ENCODE results near the gene STOX2. TPM values are rescaled to one million over a fixed set of nuclear protein-coding genes. Genes with fewer than 3 reads are reported as not detected.
A peak's percentile ranks its signal among the peaks of the same experiment; 100 is the strongest.

Gene STOX2
- total and polyA plus RNA-seq, 4 donors = 1.8 to 27.5 (median 8.6) TPM

GRCh38 chr4:183912585-183912984 is 7.5 kb downstream of the STOX2 start:
- Histone ChIP-seq H3K27ac (ENCODE audit: low read depth in 1 of 2, low read length in 1 of 2) (no peak overlapping the region), H3K9me3 (ENCODE audit: control insufficient read depth in 4 of 4, insufficient read depth in 3 of 4, low read length in 3 of 4) (no peaks in the 10 kb centered on the region), H3K9ac (ENCODE audit: insufficient read depth in 1 of 2, low read length in 2 of 2) (no peak overlapping the region), H3K27me3 (ENCODE audit: control insufficient read depth in 3 of 3, insufficient read depth in 3 of 3, low read length in 2 of 3) (no peaks in the 10 kb centered on the region), H3K36me3 (ENCODE audit: control insufficient read depth in 4 of 4, insufficient read depth in 4 of 4, low read length in 4 of 4) (no peaks in the 10 kb centered on the region), H3K4me3 (no peak overlapping the region), H3K4me1 (ENCODE audit: control insufficient read depth in 5 of 5, insufficient read depth in 5 of 5, low read length in 5 of 5) (peaks cover 0 to 7% (median 0%) of the 10 kb centered on the region in 5 donors)
- ATAC-seq (ENCODE audit: insufficient read depth, low FRiP score) (no peak), DNase-seq (no peak)
- WGBS, 2 donors = 91 to 93% methylated on average over 8 of the region's 8 CpGs
- TF ChIP-seq CTCF (IDR thresholded peaks at IDR 0.05; ENCODE audit: control extremely low read depth, extremely low read depth) = no peak

GRCh38 chr4:183915976-183916375 is 10.9 kb downstream of the STOX2 start:
- no peak overlapping the region for H3K9ac ChIP-seq (ENCODE audit: insufficient read depth in 1 of 2, low read length in 2 of 2)
- no peak for TF ChIP-seq CTCF (IDR thresholded peaks at IDR 0.05; ENCODE audit: control extremely low read depth, extremely low read depth)
- WGBS, 2 donors = 82 to 99% methylated on average over 5 to 6 of the region's 6 CpGs
- peaks cover 0 to 1% (median 0%) of the 10 kb centered on the region in 4 donors for H3K36me3 ChIP-seq (ENCODE audit: control insufficient read depth in 4 of 4, insufficient read depth in 4 of 4, low read length in 4 of 4)
- DNase-seq (no peak), ATAC-seq (ENCODE audit: insufficient read depth, low FRiP score) (no peak)
- H3K4me3 ChIP-seq = no peak overlapping the region
- H3K27me3 ChIP-seq (ENCODE audit: control insufficient read depth in 3 of 3, insufficient read depth in 3 of 3, low read length in 2 of 3) = no peaks in the 10 kb centered on the region
- H3K4me1 ChIP-seq (ENCODE audit: control insufficient read depth in 5 of 5, insufficient read depth in 5 of 5, low read length in 5 of 5) = peaks cover 0 to 4% (median 0%) of the 10 kb centered on the region in 5 donors
- H3K9me3 ChIP-seq (ENCODE audit: control insufficient read depth in 4 of 4, insufficient read depth in 3 of 4, low read length in 3 of 4) = no peaks in the 10 kb centered on the region
- no peak overlapping the region for H3K27ac ChIP-seq (ENCODE audit: low read depth in 1 of 2, low read length in 1 of 2)

- Histone ChIP-seq H3K4me1 (ENCODE audit: control insufficient read depth in 5 of 5, insufficient read depth in 5 of 5, low read length in 5 of 5) (peaks cover 0 to 3% (median 0%) of the 10 kb centered on the region in 5 donors), H3K9me3 (ENCODE audit: control insufficient read depth in 4 of 4, insufficient read depth in 3 of 4, low read length in 3 of 4) (peaks cover 0 to 4% (median 0%) of the 10 kb centered on the region in 4 donors), H3K4me3 (no peak overlapping the region), H3K27ac (ENCODE audit: low read depth in 1 of 2, low read length in 1 of 2) (no peak overlapping the region), H3K9ac (ENCODE audit: insufficient read depth in 1 of 2, low read length in 2 of 2) (no peak overlapping the region), H3K36me3 (ENCODE audit: control insufficient read depth in 4 of 4, insufficient read depth in 4 of 4, low read length in 4 of 4) (peaks cover 0 to 4% (median under 1%) of the 10 kb centered on the region in 4 donors), H3K27me3 (ENCODE audit: control insufficient read depth in 3 of 3, insufficient read depth in 3 of 3, low read length in 2 of 3) (no peaks in the 10 kb centered on the region)
- ATAC-seq (ENCODE audit: insufficient read depth, low FRiP score) (no peak), DNase-seq (no peak)
- 91 to 94% methylated on average over 10 of the region's 10 CpGs for WGBS, 2 donors
- no peak for TF ChIP-seq CTCF (IDR thresholded peaks at IDR 0.05; ENCODE audit: control extremely low read depth, extremely low read depth)
Observed at GRCh38 chr4:183918696-183919095, 13.6 kb downstream of the STOX2 start.

- Histone ChIP-seq H3K9me3 (ENCODE audit: control insufficient read depth in 4 of 4, insufficient read depth in 3 of 4, low read length in 3 of 4) (peaks cover 0 to 4% (median 0%) of the 10 kb centered on the region in 4 donors), H3K4me1 (ENCODE audit: control insufficient read depth in 5 of 5, insufficient read depth in 5 of 5, low read length in 5 of 5) (peaks cover 0 to 4% (median 0%) of the 10 kb centered on the region in 5 donors), H3K27me3 (ENCODE audit: control insufficient read depth in 3 of 3, insufficient read depth in 3 of 3, low read length in 2 of 3) (no peaks in the 10 kb centered on the region), H3K36me3 (ENCODE audit: control insufficient read depth in 4 of 4, insufficient read depth in 4 of 4, low read length in 4 of 4) (peaks cover 0 to 4% (median under 1%) of the 10 kb centered on the region in 4 donors), H3K27ac (ENCODE audit: low read depth in 1 of 2, low read length in 1 of 2) (no peak overlapping the region), H3K4me3 (no peak overlapping the region), H3K9ac (ENCODE audit: insufficient read depth in 1 of 2, low read length in 2 of 2) (no peak overlapping the region)
- WGBS, 2 donors = 57 to 71% methylated on average over 12 of the region's 12 CpGs
- no peak for ATAC-seq (ENCODE audit: insufficient read depth, low FRiP score)
- peak; percentile 35 to 52 (median 37) for DNase-seq
- no peak for TF ChIP-seq CTCF (IDR thresholded peaks at IDR 0.05; ENCODE audit: control extremely low read depth, extremely low read depth)
Observed at GRCh38 chr4:183919141-183919540, 14.0 kb downstream of the STOX2 start.

All from lung (tissue), 12 donors.